ENCODE data around the gene DPEP3.
"Not testable (repeated sequence)": the region's sequence is repeated elsewhere in the genome, so short reads cannot be mapped to it uniquely, and the experiment has no call there.

Gene DPEP3

DNA sequence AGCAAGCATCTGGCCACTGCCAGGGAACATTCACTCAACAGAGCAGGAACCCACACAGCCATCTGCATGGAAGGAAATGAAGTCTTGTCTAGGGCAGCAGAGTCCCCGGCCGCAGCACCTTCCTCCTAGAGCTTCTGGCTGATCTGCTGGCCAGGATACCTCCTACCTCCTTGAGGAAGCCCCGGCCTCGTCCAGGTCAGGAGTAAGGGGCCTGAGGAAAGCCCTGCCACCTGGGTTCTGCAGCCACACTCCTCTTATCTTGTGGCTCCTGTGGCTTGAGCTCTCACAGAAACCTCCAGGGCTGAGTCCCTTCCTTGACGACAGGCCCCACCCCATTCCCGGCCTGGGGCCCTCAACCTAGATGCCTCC is 13.7 kb upstream of the DPEP3 start:
- DNase-seq (ENCODE audit: low read depth, low spot score), result not testable (repeated sequence)

DNA sequence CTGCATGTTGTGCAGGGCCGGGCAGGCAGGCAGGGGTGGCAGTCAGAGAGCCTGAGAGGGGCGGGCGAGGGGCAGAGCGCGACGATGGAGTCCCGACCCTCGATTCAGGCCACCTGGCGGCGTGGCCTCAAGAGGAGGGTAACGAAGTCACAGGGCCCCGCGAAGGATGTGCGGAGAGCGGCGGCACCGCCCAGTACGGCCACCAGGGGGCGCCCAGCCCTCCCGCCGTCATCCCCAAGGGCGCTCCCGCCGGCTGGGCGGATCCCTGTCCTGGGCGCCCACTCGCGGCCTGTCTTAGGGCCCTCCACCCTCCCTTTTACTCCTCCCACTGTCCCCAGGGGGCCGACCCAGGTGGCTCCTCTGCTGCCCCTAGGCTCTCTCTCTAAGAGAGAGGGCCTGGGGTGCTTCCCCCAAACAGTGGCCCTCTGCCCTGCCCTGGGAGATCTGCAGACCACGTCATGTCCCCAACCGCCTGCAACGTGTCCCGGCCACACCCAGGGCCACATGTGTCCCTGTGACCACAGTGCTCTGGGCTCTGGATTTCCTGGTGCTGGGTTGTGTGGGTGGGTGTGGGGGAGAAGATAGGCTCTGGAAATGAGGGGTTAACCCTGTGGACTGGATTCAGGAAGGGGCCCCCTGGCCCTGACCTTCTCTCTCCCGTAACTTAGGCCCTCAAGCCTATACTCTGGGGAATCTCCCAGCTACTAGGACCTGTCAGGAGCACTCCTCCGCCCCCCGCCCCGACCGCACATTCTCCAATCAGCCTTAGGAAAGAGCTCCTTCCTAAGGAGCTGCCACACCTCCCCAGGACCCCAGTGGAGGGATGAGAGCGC is 13.1 kb upstream of the DPEP3 start:
- DNase-seq (ENCODE audit: low read depth, low spot score), result no peak

DNA sequence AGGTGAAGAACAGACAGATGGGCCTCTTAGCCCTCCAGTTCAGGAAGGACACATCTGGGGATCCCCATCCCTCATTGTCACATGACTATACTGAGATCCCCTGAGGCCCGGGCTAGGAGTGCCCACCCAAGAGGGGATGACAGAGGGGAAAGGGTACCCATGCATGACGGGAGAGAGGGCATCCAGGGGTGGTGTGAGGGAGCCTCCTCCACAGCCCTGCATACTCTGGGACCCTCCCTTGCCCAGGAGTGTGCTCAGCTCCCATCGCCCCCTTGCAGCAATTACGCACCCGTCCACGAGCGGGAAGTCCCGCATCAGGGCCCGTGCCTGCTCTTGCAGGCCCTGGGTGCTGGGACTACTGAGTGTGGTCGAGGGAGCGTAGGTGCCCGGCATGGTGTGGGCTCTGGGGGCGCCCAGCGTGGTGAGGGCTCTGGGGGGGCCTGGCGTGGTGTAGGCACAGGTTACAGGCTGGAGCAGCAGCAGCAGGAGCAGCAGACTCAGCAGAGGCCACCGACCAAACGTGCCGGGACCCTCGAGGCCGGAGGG is 12.4 kb upstream of the DPEP3 start:
- DNase-seq (ENCODE audit: low read depth, low spot score), result no peak

DNA sequence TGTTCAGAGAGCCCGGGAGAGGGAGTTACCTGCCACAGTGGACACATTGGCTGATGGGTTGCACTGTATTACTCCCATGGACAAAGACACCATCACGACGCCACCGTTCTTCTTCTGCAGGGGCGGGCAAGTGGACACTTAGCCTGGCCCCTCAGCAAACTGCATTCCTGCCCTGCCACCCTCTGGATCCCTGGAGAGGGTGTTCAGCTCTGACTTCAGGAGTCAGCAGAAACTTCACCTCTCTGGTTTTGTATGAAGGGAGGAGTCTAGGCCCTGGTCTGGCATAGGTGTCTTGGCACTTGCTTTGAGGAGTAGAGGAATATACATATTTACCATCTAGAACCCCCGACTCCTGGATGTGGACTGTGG is 9.7 kb upstream of the DPEP3 start:
- no peak for DNase-seq (ENCODE audit: low read depth, low spot score)

DNA sequence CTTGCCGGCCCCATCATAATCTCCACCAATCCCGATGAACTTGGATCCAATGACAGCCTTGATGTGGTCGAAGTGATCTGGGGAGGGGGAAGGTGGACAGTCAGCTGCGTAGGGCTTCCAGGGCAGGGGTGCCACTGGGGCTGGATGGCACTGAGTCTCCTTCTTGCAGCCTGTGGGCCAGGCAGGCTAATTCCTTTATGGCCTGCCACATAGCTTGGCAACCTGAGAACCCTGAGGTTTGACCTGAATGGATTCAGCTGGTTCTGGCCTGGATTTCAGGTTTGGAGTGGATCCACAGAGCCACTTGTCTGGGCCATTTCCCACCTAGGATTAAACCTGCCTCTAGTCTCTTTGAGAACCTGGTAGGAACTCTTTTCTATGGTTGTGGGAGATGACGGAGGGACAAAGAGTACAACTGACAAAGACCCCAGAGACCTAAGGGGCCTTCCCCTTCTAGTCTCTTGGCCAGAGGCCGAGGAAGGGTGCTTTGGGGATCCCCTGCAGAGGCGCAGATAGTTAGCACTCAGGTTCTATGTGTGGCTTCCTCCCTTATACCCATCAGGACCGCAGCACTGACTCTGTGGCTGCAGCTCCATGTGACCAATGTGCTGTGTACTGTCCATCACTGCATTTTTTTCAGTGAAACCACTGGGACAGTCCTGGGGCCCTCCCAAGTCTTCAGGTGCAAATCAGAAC is 9.2 kb upstream of the DPEP3 start:
- no peak for DNase-seq (ENCODE audit: low read depth, low spot score)

DNA sequence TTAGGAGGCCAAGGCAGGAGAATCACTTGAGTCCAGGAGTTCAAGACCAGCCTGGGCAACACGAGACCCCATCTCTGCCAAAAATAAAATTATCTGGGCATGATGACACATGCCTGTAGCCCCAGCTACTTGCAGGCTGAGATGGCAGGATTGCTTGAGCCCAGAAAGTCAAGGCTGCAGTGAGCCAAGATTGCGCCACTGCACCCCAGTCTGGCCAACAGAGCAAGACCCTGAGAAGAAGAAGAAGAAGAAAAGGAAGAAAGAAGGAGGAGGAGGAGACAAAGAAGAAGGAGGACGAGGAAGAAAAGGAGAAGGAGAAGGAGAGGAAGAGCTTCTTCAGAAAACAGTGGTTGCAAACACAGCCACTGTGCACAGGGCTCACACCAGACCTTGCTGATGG is 8.4 kb upstream of the DPEP3 start:
- no peak for DNase-seq (ENCODE audit: low read depth, low spot score)

DNA sequence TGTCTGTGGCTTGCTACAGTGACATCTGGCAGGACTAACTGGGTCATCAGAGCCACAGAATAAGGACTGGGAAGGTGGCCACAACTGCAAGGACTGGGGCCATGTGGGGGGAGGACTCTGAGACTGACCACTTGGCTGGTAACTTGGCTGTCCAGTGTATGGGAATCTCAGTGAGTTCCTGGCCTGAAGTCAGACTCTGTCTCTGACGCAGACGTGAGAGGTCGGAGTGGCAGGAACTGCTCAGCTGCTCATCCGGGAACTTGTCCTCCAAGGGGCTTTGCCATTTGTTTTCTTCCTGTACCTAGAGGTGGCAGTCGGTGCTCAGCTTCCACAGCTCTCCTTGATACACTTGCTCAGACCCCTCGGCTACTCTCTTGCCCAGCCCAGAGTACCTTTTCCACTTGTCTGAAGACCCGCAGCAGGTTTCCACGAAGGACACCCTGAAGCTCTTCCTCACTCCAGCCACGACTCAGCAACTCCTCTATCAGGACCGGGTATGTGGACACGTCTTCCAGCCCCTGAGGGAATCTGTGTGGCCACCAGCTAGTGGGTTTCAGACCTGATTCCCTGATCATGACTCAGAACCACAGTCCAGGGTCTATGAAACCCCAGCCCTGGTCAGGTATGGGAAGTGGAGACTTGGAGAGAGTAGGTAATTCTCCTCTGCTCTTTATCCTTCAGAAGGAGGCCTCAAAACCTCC is 7.3 kb upstream of the DPEP3 start:
- no peak for DNase-seq (ENCODE audit: low read depth, low spot score)

DNA sequence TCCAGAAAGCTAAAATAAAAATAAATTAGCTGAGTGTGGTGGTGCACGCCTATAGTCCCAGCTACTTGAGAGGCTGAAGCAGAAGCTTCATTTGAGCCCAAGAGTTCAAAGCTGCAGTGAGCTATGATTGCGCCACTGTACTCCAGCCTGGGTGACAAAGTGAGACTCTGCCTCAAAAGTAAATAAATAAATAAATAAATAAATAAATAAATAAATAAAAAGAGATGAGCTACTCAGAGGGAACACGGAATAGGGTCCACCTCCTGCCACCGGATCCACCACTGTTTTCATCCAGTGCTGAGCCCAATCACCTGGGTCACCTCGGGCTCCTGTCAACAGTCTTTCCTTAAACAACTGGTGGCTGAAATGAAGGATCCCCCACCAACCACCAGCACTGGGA is 6.7 kb upstream of the DPEP3 start:
- no peak for DNase-seq (ENCODE audit: low read depth, low spot score)

DNA sequence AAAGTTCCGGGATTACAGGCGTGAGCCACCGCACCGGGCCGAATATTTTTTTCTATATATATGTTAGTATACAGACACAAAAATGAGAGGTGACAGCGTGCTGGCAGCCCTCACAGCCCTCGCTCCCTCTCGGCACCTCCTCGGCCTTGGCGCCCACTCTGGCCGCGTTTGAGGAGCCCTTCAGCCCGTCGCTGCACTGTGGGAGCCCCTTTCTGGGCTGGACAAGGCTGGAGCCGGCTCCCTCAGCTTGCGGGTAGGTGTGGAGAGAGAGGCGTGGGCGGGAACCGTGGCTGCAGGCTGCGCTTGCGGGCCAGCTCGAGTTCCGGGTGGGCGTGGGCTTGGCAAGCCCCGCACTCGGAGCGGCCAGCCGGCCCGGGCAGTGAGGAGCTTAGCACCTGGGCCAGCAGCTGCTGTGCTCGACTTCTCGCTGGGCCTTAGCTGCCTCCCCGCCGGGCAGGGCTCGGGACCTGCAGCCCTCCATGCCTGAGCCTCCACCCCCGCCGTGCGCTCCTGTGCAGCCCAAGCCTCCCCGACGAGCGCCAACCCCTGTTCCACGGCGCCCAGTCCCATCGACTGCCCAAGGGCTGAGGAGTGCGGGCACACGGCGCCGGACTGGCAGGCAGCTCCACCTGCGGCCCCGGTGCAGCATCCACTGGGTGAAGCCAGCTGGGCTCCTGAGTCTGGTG is 1.9 kb upstream of the DPEP3 start:
- DNase-seq (ENCODE audit: low read depth, low spot score), result no peak

DNA sequence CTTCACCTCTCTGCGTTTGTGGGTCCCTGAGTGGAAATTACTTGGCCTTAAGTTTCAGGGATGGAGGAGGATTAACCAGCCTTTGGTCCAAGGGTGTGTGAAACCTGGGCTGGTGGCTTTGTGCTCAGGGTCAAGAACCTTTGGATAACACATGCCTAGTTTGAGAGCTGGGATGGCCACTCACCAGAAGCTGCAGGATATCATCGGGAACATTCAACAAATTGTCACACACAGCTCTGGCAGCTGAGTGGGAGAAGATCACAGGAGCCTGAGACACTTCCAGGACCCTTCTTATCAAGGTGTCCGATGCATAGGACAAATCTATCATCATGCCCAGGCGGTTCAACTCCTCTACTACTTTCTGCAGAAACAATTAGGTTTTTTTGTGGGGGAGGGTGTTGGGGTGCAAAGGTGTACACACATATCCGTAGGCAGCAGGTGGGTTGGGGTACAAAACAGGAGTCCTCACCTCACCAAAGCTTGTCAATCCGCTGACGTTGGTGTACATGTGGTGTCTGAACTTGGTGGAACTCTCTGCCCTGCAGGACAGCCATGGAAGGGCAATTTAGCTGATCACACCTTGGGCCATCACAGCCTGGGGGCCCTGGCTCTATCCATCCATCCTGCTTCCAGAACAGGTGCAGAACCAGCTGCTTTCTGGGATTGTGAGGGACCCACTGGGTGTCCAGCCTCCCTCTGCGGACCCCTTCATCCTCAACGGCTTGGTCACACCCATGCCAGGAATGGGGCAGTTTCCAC is 2.7 kb downstream of the DPEP3 start:
- DNase-seq (ENCODE audit: low read depth, low spot score), result no peak

DNA sequence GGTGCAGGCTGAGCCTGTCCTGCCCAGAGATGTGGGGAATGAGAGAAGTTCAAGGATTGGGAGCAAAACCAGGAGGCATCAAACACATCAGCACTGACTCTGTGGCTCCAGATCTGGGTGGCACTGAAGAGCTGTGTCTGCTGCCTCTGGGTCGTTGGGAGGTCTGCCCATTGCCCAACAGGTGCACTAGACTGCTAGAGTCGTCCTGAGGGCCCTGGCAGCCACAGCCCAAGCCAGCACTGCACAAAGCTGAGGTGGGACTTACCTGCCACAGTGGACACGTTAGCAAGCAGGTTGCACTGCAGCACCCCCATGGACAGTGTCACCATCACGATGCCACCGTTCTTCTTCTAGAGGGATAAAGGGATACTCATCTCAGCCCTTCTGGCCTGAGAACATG is 3.3 kb downstream of the DPEP3 start:
- DNase-seq (ENCODE audit: low read depth, low spot score), result no peak

DNA sequence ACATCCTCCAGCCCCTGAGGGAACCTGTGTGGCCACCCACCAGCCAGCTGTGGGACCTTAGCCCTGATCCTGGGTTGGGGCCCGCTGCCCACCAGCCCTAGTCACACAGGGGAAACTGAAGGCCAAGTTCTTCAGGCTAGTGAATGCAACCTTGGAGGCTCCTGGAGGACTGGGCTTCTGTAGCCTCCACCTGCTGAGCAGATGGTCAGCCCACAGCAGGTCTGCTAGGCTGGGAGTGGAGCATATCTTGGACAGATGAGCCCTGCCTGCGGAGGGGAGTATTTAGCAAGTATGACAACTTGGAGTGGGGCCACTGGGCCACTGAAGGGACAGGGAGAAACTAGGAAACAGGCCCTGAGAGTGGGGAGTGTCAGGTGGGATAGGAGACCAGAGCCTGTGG is 4.1 kb downstream of the DPEP3 start:
- DNase-seq (ENCODE audit: low read depth, low spot score), result no peak

DNA sequence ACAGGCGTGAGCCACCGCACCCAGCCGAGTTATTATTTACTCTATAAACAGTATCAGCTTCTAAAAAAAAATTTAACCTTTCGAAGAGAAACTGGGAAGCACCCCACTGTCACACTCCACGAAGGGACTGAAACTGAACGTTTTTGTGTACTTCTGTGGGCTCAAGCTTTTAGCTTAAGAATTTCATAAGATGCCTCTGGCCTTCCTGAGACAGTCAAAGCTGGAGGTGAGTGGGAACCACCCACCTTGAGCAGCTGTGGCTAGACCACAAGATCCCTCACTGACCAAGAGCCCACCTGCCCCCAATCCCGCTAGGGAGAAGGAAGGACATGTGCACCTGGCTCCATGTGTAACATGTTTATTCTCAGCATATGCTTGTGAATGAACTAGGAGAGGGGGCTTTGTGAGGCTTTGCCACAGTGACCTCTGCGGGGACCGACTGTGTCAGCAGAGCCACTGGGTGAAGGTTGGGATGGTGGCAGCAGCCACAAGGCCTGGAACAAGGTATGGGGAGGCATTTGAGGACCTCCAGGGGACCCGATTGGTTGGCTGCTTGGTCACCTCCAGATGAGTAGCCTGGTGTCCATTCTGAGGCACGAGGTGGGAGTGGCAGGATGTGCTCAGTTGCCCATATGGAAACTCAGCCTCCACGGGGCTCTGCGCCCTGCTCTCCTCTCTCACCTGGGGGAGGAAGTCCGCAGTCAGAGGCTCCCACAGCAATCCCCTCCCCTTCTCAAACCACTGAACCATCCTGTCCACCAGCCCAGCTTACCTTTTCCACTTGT is 4.8 kb downstream of the DPEP3 start:
- no peak for DNase-seq (ENCODE audit: low read depth, low spot score)

DNA sequence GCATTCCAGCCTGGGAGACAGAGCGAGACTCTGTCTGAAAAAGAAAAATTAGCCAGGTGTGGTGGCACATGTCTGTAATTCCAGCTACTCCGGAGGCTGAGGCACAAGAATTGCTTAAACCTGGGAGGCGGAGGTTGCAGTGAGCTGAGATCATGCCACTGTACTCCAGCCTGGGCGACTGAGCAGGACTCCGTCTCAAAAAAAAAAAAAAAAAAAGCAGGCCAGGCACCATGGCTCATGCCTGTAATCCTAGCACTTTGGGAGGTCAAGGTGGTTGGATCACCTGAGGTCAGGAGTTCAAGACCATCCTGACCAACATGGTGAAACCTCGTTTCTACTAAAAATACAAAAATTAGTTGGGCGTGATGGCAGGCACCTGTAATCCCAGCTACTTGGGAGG is 8.0 kb downstream of the DPEP3 start:
- DNase-seq (ENCODE audit: low read depth, low spot score), result not testable (repeated sequence)

DNA sequence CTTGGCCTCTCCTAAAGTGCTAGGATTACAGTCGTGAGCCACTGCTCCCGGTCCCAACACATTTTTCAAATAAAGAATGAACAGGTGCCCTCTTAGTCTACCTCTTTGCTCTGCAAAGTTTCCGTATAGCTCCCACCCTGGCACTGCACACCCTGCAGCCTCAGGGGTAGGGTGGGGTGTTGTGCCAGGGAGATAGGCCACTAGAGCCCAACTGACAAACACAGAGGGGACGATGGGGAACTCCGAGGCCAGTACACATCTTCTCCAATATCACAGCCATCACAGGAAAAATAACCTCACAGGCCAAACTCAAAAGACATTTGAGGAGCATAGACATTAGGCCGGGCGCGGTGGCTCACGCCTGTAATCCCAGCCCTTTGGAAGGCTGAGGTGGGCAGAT is 9.2 kb downstream of the DPEP3 start:
- DNase-seq (ENCODE audit: low read depth, low spot score), result no peak

DNA sequence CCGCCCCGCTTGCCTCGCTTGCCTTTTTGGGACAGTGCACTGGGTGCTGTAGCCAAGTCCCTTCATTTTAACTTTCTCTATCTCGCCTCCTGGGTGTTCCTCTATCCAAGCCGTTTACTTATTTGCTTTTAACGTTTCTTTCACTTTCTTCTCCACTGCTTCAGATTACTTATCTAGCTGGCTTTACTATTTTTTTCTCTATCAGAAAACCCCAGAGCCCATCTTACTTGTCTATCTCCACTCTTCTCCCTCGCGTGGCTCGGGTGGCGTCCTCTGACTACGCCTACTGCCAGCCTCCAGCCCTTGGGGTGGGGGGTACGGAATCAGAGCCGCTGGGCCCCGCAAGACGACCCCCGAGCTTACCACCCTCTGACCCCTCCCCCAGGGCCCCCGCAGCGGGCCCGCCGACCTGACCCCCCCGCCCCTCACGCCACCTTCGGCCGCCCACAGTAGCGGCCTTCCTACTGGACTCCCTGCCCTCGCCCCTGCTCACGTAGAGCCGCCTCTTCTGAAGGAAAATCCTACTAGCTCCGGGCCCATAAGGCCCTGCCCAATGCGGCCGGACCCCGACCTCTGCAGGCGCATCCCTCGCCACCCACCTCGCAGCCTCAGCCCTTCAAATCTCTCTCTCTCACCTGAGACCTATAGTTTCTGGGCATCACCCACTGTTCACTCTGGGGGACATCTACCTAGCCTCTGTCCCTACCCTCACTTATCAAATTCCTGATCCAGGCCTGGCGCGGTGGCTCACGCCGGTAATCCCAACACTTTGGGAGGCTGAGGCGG is 10.9 kb downstream of the DPEP3 start:
- no peak for DNase-seq (ENCODE audit: low read depth, low spot score)

DNA sequence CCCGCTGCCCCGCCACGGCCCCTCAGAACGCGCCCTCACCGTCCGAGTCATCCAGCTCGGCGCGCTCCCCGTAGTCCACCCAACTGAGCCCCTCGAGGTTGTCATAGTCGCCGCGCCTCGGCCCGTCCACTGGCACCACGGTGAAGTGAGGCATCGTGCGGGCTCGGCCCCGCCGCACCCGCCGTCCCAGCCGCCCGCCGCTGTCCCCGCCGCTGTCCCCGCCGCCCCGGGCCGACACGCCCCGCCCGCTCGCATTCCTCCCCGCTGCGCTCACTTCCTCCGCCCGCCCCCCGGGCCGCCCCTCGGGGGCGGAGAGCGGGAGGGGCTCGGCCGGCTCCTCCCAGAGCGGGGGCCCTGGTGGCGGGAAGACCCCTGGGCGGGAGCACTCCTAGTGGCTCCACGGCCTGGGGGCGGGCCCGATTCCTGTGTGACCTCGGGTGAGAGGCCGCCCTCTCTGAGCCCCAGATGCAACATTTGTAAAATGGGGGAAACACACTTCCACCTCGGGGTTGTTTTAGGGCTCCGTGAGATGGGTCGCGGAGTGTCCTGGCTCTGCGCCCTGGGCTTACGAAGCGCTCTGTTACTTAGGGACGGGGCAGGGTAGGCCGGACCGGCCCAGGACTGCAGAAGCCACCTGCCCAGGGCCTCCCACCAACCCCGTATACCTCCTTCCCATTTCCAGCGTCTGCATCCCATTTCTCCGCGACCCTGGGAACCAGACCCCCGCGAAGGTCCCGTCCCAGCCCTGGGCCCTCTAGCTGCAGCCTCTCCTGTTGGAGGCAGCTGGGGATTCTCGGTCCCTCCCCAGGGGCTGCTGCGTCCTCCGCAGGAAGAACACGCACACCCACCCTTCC is 11.7 kb downstream of the DPEP3 start, which contains the start of gene SLC12A4:
Gene SLC12A4 (minus strand): TSS at position 238 of the 854 bp plus-strand sequence. CDS start 84 bp downstream, at position 154.
- no peak for DNase-seq (ENCODE audit: low read depth, low spot score)

DNA sequence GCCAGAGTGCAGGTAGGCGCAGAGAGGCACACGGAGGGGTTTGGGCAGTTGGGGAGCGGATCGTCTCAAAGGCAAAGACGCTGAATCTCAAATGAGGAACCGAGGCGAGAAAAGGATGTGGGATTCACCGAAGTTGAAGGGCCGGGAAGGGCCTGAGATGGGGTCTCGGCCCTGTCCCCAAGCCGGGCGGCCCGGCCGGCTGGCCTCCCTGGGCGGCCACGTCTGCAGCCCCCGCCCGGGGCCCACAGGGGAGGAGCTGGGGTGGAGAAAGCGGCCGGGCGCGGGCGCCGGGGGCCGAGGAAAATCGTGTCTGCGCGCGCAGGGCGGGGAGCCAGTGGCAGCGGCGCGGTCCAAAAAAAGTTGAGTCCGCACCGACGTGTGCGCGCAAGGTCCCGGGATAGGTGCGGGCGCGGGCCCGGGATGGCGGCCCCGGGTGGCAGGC is 12.3 kb downstream of the DPEP3 start:
- no peak for DNase-seq (ENCODE audit: low read depth, low spot score)

Measured in brain pericyte (primary cell).